HG03469 (cell line): ENCODE data around the gene HAPLN3.

Experiments used
- ATAC-seq: cut with Tn5 transposase; IDR thresholded peaks from one replicate; pipeline ENCODE4 v1.9.1; 2021; ENCODE audit warnings: mild to moderate bottlenecking, moderate library complexity, moderate number of reproducible peaks; ENCODE audit not compliant: unreplicated experiment

HAPLN3 gene

DNA sequence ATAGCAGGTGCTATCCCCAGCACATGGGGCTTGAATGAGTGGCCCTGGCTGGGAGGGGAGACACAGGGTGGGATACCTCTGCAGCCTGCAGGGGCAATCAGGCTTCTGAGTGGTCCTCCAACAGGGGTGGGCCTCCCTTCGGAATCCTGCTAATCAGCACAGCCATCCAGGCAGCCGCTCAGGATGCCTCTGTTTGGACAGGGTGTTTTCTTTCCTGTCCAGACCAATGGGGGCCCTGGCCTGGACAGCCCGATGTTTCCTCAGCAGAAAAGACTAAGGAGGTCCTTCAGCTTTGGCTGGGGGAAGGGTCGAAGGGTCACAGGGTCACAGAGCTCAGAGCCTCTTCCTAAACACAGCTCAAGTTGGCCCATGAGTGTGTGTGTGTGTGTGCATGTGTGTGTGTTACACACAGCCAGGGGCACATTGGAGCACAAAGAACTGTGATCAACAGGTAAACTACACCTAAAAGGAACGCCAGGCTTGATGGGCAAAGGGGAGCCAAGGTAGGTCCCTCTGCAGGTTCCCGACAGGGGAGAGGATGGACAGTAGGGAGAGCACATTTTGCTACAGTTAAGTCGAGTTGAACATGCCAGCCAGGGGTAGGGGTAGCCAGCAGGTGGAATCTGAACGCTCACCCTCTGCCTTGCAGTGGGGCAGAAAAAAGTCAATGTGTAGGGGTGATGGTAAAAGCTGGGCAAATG, 1.1 kb upstream of the HAPLN3 start:
- no peak for ATAC-seq

GRCh38 chr15:88894348-88894818, 961 bp downstream of the HAPLN3 start:
- ATAC-seq = no peak

GRCh38 chr15:88891540-88892254, 3.6 kb downstream of the HAPLN3 start:
- ATAC-seq = no peak

DNA sequence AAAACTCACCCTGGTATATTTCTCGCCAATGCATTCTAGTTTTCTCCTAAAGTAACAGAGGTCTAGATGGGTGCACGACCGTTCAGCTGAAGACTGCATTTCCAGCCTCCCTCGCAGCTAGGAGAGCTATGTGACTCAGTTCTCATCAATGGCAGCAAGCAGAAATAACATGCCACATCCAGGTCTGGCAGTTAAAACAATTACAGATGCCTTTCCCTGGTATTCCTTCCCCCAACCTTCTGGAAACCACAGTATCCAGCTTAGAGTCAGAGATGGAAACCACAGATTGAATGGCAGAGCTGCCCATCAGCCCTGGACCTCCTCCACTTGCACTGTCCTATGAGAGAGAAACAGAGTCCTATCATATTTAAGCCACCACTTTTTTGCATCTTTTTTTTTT, 4.8 kb downstream of the HAPLN3 start:
- no peak for ATAC-seq

DNA sequence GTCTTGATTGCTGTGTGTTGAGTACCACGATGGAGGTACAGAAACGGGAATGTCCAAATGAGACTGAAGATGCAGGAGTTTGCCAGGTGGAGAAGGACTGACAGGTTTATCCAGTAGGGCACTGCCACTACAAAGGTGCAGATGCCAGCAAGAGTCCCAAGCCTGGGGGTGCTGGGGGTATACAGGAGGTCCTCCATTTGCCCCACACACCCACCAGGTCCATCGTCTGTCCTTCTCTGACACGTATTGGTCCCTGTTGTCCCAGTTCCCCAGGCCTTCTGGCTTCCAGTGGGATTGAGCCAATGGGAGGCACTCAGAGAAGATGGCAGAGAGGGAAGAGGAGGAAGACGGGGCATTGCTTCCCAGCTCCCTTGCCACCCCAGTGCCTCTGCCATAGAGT, 6.6 kb downstream of the HAPLN3 start:
- no peak for ATAC-seq

DNA sequence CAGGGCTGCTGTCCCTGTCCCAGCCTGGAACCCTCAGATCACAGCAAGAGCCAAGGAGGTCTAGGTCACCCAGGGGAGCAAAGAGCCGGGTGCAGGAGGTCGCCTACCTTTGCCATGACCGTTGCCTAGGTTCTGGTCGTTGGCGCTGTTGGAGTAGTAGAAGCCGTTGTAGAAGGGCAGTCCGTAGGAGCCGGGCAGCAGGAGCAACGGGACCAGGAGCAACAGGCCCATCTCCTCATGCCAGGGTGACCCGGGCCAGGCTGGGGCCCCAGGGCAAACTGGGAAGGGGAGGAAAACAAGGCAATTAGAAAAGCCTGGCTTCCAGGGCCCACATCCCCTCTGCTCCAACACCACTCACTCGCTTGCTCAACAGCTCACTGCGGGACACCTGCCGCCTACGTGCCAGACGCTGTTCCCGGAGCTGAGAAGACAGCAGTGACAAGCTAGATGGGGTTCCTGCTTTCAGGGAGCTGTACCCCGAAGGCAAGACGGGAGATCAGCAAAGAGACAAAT, 8.2 kb downstream of the HAPLN3 start:
- ATAC-seq = no peak

DNA sequence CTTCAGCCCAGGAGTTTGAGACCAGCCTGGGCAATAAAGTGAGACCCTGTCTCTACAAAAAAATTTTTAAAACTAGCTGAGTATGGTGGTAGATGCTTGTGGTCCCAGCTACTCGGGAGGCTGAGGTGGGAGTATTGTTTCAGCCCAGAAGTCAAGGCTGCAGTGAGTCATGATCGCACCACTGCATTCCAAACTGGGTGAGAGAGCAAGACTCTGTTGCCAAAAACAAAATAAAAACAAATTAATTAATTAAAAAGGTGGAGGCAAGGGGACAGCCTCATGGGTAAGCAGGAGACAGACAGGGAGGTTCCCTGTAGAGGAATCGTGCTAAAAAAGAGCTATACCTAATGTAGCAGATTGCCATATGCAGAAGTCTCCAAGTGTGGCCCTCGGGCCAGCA, 12.6 kb downstream of the HAPLN3 start:
- no peak for ATAC-seq

DNA sequence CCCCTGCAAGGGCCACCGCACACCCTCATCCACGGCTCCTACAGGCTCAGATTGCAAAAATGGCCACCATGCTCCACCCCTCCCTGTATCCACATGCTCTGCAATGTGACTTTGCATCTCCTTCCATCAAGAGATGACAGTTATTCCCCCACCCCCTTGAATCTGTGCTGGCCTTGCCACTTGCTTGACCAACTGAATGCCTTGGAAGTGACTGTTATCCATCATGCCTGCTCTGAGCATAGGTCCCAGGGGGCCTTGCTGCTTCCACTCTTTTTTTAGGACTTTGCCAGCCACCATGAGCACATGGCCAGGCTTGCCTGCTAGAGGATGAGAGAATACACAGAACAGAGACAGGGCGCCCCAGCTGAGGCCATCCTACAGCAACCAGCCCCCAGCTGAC, 13.6 kb downstream of the HAPLN3 start:
- ATAC-seq = no peak

GRCh38 chr15:88880944-88881740, 14.2 kb downstream of the HAPLN3 start:
- ATAC-seq = no peak

- ATAC-seq = no peak
Measured at GRCh38 chr15:88878720-88879184, 16.6 kb downstream of the HAPLN3 start.

DNA sequence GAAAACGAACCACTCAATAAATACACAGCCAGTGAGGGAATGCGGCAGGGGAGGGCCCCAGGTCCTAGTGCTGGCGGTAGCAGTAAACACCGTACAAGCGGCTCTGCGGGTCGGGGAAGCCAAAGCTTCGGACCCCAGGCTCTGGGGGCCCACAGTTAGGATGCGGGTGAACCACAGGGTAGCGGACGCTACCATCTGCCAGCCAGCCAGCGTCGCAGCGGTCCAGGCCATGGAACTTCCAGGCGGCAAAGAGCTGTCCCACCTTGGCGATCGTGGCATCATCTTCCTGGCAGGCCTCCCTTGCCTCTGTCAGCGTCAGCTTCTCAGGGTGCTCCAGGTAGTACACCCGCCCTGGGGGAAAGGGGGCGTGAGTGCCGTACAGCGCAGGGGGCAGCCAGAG, 17.4 kb downstream of the HAPLN3 start:
- ATAC-seq = no peak

GRCh38 chr15:88877415-88877814, 17.9 kb downstream of the HAPLN3 start:
- ATAC-seq = no peak

- ATAC-seq = no peak
Measured at GRCh38 chr15:88876573-88876972, 18.8 kb downstream of the HAPLN3 start.

DNA sequence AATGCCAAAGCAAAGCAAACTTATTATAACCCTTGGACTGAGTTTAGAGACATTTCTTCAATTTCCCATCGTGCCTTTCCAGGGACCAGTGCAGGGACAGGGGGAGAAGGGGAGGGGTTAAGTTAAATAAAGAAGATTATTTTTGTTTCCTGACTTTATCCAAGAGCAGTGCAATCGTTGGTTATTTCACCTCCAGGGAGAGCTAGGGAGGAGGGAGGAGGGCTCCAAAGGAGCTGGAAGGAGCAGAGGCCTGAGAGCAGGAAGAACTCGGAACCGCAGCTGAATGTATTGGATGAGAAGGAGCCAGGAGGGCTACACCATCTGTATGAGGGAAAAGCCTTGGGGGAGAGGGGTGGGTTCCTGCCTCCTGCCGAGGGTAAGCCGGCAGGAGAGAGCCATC, 20.7 kb downstream of the HAPLN3 start:
- ATAC-seq = no peak

GRCh38 chr15:88874275-88874674, 21.1 kb downstream of the HAPLN3 start:
- no peak for ATAC-seq

GRCh38 chr15:88873786-88874185, 21.6 kb downstream of the HAPLN3 start:
- ATAC-seq = no peak

- ATAC-seq = no peak
Measured at GRCh38 chr15:88872706-88873105, 22.6 kb downstream of the HAPLN3 start.

GRCh38 chr15:88872106-88872505, 23.2 kb downstream of the HAPLN3 start:
- no peak for ATAC-seq

- no peak for ATAC-seq
Measured at GRCh38 chr15:88871313-88871712, 24.0 kb downstream of the HAPLN3 start.

- ATAC-seq = no peak
Measured at GRCh38 chr15:88866295-88866881, 29.0 kb downstream of the HAPLN3 start.
